Stimulated activated CD8-positive, alpha-beta memory T cell treated with anti-CD3 and anti-CD28 coated beads, Interleukin-7, amount 100 ng/mL, for 24 hours (primary cell): ENCODE results near the gene MRPL50.

Experiments used
- DNase-seq: peaks from one replicate; pipeline ENCODE4 v3.0.0-alpha.2; 2020; ENCODE audit warnings: low read depth

The MRPL50 gene

GRCh38 chr9:101375546-101375945 lies 22.9 kb downstream of the MRPL50 start:
- DNase-seq: no peak

- DNase-seq: no peak
These were observed 25.9 kb downstream of the MRPL50 start for GRCh38 chr9:101372327-101373118.

GRCh38 chr9:101371813-101372212 lies 26.6 kb downstream of the MRPL50 start:
- DNase-seq: no peak

- no peak for DNase-seq
These were observed 28.4 kb downstream of the MRPL50 start for GRCh38 chr9:101369884-101370531.

GRCh38 chr9:101369286-101369685 lies 29.1 kb downstream of the MRPL50 start:
- DNase-seq: no peak

GRCh38 chr9:101367323-101367722 lies 31.1 kb downstream of the MRPL50 start:
- no peak for DNase-seq

GRCh38 chr9:101366038-101366756 lies 32.2 kb downstream of the MRPL50 start:
- no peak for DNase-seq

- no peak for DNase-seq
These were observed 33.2 kb downstream of the MRPL50 start for GRCh38 chr9:101365181-101365580.

GRCh38 chr9:101362450-101362849 lies 36.0 kb downstream of the MRPL50 start:
- DNase-seq: no peak

- DNase-seq: no peak
These were observed 37.8 kb downstream of the MRPL50 start for GRCh38 chr9:101360647-101361046.

- DNase-seq: no peak
These were observed 38.7 kb downstream of the MRPL50 start for GRCh38 chr9:101359679-101360078.

- no peak for DNase-seq
These were observed 41.8 kb downstream of the MRPL50 start for GRCh38 chr9:101356619-101357018.

- no peak for DNase-seq
These were observed 43.4 kb downstream of the MRPL50 start for GRCh38 chr9:101354765-101355708.

GRCh38 chr9:101354143-101354764 lies 44.2 kb downstream of the MRPL50 start:
- DNase-seq: no peak

GRCh38 chr9:101353683-101354082 lies 44.7 kb downstream of the MRPL50 start:
- DNase-seq: no peak

- no peak for DNase-seq
These were observed 45.4 kb downstream of the MRPL50 start for GRCh38 chr9:101352892-101353463.

- DNase-seq: no peak
These were observed 48.1 kb downstream of the MRPL50 start for GRCh38 chr9:101350285-101350684.

- DNase-seq: no peak
These were observed 55.8 kb downstream of the MRPL50 start for GRCh38 chr9:101342595-101342994.

GRCh38 chr9:101341958-101342357 lies 56.5 kb downstream of the MRPL50 start:
- no peak for DNase-seq
